ENCODE measurements around the gene ZCCHC24.

The ZCCHC24 gene

GRCh38 chr10:79444199-79445119 is 965 bp downstream of the ZCCHC24 start:
- no peak for DNase-seq

GRCh38 chr10:79443338-79444198 is 1.9 kb downstream of the ZCCHC24 start:
- no peak for DNase-seq

GRCh38 chr10:79442171-79443040 is 3.0 kb downstream of the ZCCHC24 start:
- DNase-seq = no peak

GRCh38 chr10:79441433-79441832 is 4.0 kb downstream of the ZCCHC24 start:
- no peak for DNase-seq

- DNase-seq = no peak
These were observed 5.1 kb downstream of the ZCCHC24 start for GRCh38 chr10:79440281-79440680.

GRCh38 chr10:79438699-79439085 is 6.7 kb downstream of the ZCCHC24 start:
- no peak for DNase-seq

GRCh38 chr10:79438021-79438698 is 7.3 kb downstream of the ZCCHC24 start:
- DNase-seq = no peak

GRCh38 chr10:79437111-79437814 is 8.2 kb downstream of the ZCCHC24 start:
- DNase-seq = no peak

GRCh38 chr10:79436850-79437103 is 8.6 kb downstream of the ZCCHC24 start:
- DNase-seq = no peak

- DNase-seq = no peak
These were observed 9.2 kb downstream of the ZCCHC24 start for GRCh38 chr10:79436066-79436849.

GRCh38 chr10:79435271-79436065 is 10.0 kb downstream of the ZCCHC24 start:
- no peak for DNase-seq

- DNase-seq = no peak
These were observed 10.6 kb downstream of the ZCCHC24 start for GRCh38 chr10:79434821-79435251.

GRCh38 chr10:79434223-79434687 is 11.2 kb downstream of the ZCCHC24 start:
- no peak for DNase-seq

GRCh38 chr10:79433324-79434222 is 11.9 kb downstream of the ZCCHC24 start:
- no peak for DNase-seq

GRCh38 chr10:79431891-79432831 is 13.3 kb downstream of the ZCCHC24 start:
- no peak for DNase-seq

GRCh38 chr10:79431428-79431827 is 14.0 kb downstream of the ZCCHC24 start:
- DNase-seq = no peak

- DNase-seq = no peak
These were observed 14.5 kb downstream of the ZCCHC24 start for GRCh38 chr10:79430936-79431335.

All from NCI-H1048 (cell line).